HG02623 (cell line): ENCODE measurements around the gene DBX2.
A peak's percentile ranks its signal among the peaks of the same experiment; 100 is the strongest.
"Not testable (repeated sequence)": the region's sequence is repeated elsewhere in the genome, so short reads cannot be mapped to it uniquely, and the experiment has no call there.

Experiments used
- ATAC-seq: cut with Tn5 transposase; IDR thresholded peaks from one replicate; pipeline ENCODE4 v1.9.1; 2021; ENCODE audit warnings: moderate library complexity; ENCODE audit not compliant: unreplicated experiment

DBX2 gene

GRCh38 chr12:45012749-45013148 lies 38.1 kb downstream of the DBX2 start:
- no peak for ATAC-seq

GRCh38 chr12:45010059-45010458 lies 40.8 kb downstream of the DBX2 start:
- no peak for ATAC-seq

- no peak for ATAC-seq
Observed at GRCh38 chr12:45008211-45008610, 42.7 kb downstream of the DBX2 start.

GRCh38 chr12:44999355-44999754 lies 51.5 kb downstream of the DBX2 start:
- no peak for ATAC-seq

DNA sequence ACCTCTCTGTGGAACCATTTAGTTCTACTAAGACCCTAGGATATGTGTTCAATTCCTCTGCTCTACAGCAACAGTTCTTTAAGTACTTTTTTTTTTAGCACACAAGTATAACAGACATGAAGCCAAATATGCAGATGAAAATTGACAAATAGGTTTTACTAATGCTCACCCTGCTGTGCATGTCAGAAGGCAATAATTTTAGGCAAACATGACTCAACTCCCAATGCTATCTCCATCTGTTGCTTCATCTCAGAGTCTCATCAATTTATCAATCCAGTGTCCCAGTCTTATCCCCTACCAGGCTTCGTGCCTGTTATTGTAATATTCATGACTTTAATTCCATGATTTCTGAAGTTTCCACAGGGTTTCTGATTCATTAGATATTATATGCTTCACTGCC lies 57.7 kb downstream of the DBX2 start:
- no peak for ATAC-seq

- ATAC-seq: not testable (repeated sequence)
Observed at GRCh38 chr12:44984863-44985262, 66.0 kb downstream of the DBX2 start.

- no peak for ATAC-seq
Observed at GRCh38 chr12:44979918-44980317, 71.0 kb downstream of the DBX2 start.

DNA sequence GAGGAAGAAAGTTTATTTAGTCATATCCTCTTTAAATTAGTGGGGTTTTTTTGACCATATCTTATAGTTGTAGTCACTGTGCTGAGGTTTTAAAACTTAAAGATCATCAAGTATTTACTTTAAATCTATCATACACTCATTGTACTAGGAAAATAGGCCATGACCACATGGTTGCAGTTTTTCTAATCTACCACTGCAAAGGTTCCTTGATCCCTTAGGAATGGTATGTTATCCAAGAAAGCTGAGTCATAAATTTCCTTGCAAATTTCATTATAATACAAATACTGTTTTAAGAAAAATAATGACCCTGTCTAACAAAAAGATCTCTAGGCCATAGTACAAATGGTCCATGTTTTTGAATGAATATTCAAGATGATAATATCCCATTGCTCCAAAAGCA lies 74.7 kb downstream of the DBX2 start:
- ATAC-seq: no peak

- ATAC-seq: peak; percentile 73
Observed at GRCh38 chr12:44972746-44973421, 78.0 kb downstream of the DBX2 start.

- ATAC-seq: no peak
Observed at GRCh38 chr12:44968965-44969364, 81.9 kb downstream of the DBX2 start.
